GM12864 (cell line): Measurements from ENCODE around the gene NINL.

ENCODE experiments used
- DNase-seq: peaks from one replicate; pipeline ENCODE4 v3.0.0-alpha.2; 2011; ENCODE audit warnings: low read depth
- H3K4me3 ChIP-seq: 2 replicates; pipeline ENCODE4 v1.5.1; 2011; ENCODE audit warnings: mild to moderate bottlenecking, low read depth, low read length, control low read depth
- TF ChIP-seq, protein P1 (sequence below): IDR thresholded peaks from 2 replicates; pipeline ENCODE4 v1.5.1; 2011; ENCODE audit warnings: low read depth, mild to moderate bottlenecking, moderate library complexity, low read length, control low read depth, inconsistent platforms; ENCODE audit errors: missing control alignments

NINL gene

DNA sequence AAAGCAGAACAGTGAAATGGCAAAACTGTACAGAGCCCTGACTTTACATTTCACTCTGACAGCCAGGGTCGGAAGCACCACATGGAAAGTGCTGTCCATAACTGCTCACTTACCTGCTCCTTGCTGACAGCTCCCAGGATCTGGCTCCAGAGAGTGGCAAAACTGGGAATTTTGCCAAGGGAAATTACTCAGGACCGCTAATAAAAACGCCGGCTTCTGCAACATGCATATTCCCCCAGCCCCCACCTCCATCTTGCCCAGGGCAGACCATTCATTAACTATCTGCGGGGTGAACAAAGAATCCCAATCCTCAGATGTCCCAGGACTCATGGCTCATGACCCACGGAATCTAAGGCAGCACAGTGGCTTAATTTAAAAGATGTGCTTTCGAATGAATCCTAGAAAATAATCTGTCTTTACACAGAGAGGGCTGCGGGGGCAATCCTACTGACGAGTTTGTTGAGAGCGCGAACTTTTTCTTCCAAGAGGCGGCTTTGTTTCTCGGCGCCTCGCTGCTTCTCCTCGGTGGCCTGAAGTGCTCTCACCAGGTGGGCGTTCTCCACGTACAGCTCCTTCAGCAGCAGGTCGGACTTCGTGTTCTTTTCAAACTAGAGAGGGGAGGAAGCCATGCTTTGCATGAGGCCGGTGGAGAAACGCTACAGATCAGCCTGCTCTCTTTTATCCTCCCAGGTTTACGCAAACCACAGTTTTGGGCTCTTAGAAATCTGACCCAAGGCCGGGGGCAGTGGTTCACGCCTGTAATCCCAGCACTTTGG is 132.1 kb downstream of the NINL start:
- no peak overlapping the region for H3K4me3 ChIP-seq
- no peak for DNase-seq
- TF ChIP-seq, protein P1, sequence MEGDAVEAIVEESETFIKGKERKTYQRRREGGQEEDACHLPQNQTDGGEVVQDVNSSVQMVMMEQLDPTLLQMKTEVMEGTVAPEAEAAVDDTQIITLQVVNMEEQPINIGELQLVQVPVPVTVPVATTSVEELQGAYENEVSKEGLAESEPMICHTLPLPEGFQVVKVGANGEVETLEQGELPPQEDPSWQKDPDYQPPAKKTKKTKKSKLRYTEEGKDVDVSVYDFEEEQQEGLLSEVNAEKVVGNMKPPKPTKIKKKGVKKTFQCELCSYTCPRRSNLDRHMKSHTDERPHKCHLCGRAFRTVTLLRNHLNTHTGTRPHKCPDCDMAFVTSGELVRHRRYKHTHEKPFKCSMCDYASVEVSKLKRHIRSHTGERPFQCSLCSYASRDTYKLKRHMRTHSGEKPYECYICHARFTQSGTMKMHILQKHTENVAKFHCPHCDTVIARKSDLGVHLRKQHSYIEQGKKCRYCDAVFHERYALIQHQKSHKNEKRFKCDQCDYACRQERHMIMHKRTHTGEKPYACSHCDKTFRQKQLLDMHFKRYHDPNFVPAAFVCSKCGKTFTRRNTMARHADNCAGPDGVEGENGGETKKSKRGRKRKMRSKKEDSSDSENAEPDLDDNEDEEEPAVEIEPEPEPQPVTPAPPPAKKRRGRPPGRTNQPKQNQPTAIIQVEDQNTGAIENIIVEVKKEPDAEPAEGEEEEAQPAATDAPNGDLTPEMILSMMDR: no peak

GRCh38 chr20:25452333-25452732 is 133.0 kb downstream of the NINL start:
- no peak for DNase-seq
- TF ChIP-seq, protein P1: no peak
- no peak overlapping the region for H3K4me3 ChIP-seq

GRCh38 chr20:25447671-25448070 is 137.7 kb downstream of the NINL start:
- DNase-seq: no peak
- TF ChIP-seq, protein P1: no peak
- no peak overlapping the region for H3K4me3 ChIP-seq

GRCh38 chr20:25444556-25444955 is 140.8 kb downstream of the NINL start:
- H3K4me3 ChIP-seq: no peak overlapping the region
- DNase-seq: no peak
- TF ChIP-seq, protein P1: no peak

- DNase-seq: peak; percentile 3
- TF ChIP-seq, protein P1: no peak
- H3K4me3 ChIP-seq: no peak overlapping the region
These were observed 146.0 kb downstream of the NINL start for GRCh38 chr20:25439328-25439727.

GRCh38 chr20:25437153-25437581 is 148.2 kb downstream of the NINL start:
- DNase-seq: no peak
- TF ChIP-seq, protein P1: no peak
- no peak overlapping the region for H3K4me3 ChIP-seq

DNA sequence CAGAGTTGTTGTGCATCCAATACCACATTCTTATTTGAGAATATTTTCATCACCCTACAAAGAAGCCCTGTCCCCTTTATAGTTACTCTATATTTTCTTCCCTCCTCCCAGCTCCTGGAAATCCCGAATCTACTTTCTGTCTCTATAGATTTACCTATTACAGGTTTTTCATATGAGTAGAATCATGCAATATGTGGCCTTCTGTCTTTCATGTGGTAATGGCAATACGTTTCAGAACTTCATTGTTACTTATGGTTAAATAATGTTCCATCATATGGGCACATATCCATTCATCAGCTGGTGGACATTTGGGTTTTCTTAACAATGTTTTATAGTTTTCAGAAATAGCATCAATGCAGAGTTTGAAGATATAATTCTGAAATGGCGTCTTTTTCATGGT is 160.8 kb downstream of the NINL start:
- no peak overlapping the region for H3K4me3 ChIP-seq
- TF ChIP-seq, protein P1: no peak
- no peak for DNase-seq
